ENCODE measurements around the gene SGSM2.

SGSM2 gene

GRCh38 chr17:2317796-2318195 lies 19.5 kb upstream of the SGSM2 start:
- no peak for TF ChIP-seq CTCF (IDR thresholded peaks at IDR 0.05; ENCODE audit: low read length)
- no peak for TF ChIP-seq EZH2phosphoT487 (IDR thresholded peaks at IDR 0.05; ENCODE audit: low read length)
- TF ChIP-seq EZH2 (optimal IDR thresholded peaks at IDR 0.05; ENCODE audit: low read depth, low read length), result no peak
- Histone ChIP-seq H3K9me2 (replicated peaks; ENCODE audit: insufficient read depth, low read length) (no peaks in the 10 kb centered on the region), H3K4me2 (ENCODE audit: low read depth, low read length) (no peak overlapping the region), H3K27ac (ENCODE audit: low read length) (no peak overlapping the region), H3K9me3 (replicated peaks; ENCODE audit: insufficient read depth, low read length) (no peaks in the 10 kb centered on the region), H3K4me3 (ENCODE audit: low read length) (no peak overlapping the region), H3K36me3 (replicated peaks; ENCODE audit: insufficient read depth, low read length) (peaks cover under 1% of the 10 kb centered on the region; the same call in 1 of the 2 replicates), H3K4me1 (ENCODE audit: low read length) (no peaks in the 10 kb centered on the region), H3K9ac (ENCODE audit: low read length) (no peak overlapping the region), H3F3A (ENCODE audit: insufficient read depth, low read length) (no peaks in the 10 kb centered on the region; the same call in 1 of the 2 replicates), H3K27me3 (replicated peaks; ENCODE audit: insufficient read depth, low read length) (no peaks in the 10 kb centered on the region), H4K20me1 (ENCODE audit: insufficient read depth, low read length) (no peaks in the 10 kb centered on the region), H2AFZ (ENCODE audit: low read length) (no peak overlapping the region), H3K79me2 (ENCODE audit: low read length) (no peaks in the 10 kb centered on the region)
- no peak for DNase-seq

- no peak overlapping the region for H3K27ac ChIP-seq (ENCODE audit: low read length)
- no peaks in the 10 kb centered on the region for H4K20me1 ChIP-seq (ENCODE audit: insufficient read depth, low read length)
- H3K4me2 ChIP-seq (ENCODE audit: low read depth, low read length), result no peak overlapping the region
- no peaks in the 10 kb centered on the region for H3K27me3 ChIP-seq (replicated peaks; ENCODE audit: insufficient read depth, low read length)
- H3K79me2 ChIP-seq (ENCODE audit: low read length), result no peaks in the 10 kb centered on the region
- H3F3A ChIP-seq (ENCODE audit: insufficient read depth, low read length), result no peaks in the 10 kb centered on the region; the same call in 1 of the 2 replicates
- peaks cover 11% of the 10 kb centered on the region for H3K36me3 ChIP-seq (replicated peaks; ENCODE audit: insufficient read depth, low read length)
- TF ChIP-seq EZH2 (optimal IDR thresholded peaks at IDR 0.05; ENCODE audit: low read depth, low read length) (no peak), CTCF (IDR thresholded peaks at IDR 0.05; ENCODE audit: low read length) (no peak), EZH2phosphoT487 (IDR thresholded peaks at IDR 0.05; ENCODE audit: low read length) (no peak)
- H3K4me1 ChIP-seq (ENCODE audit: low read length), result no peaks in the 10 kb centered on the region
- H3K9me3 ChIP-seq (replicated peaks; ENCODE audit: insufficient read depth, low read length), result no peaks in the 10 kb centered on the region
- no peak overlapping the region for H3K4me3 ChIP-seq (ENCODE audit: low read length)
- H2AFZ ChIP-seq (ENCODE audit: low read length), result no peak overlapping the region
- DNase-seq, result no peak
- H3K9ac ChIP-seq (ENCODE audit: low read length), result no peak overlapping the region
- H3K9me2 ChIP-seq (replicated peaks; ENCODE audit: insufficient read depth, low read length), result no peaks in the 10 kb centered on the region
Observed at GRCh38 chr17:2319051-2319450, 18.2 kb upstream of the SGSM2 start.

GRCh38 chr17:2321399-2321798 lies 15.9 kb upstream of the SGSM2 start:
- Histone ChIP-seq H3K4me3 (ENCODE audit: low read length) (no peak overlapping the region), H3K9me2 (replicated peaks; ENCODE audit: insufficient read depth, low read length) (no peaks in the 10 kb centered on the region), H3K27me3 (replicated peaks; ENCODE audit: insufficient read depth, low read length) (no peaks in the 10 kb centered on the region), H3K27ac (ENCODE audit: low read length) (no peak overlapping the region), H4K20me1 (ENCODE audit: insufficient read depth, low read length) (no peaks in the 10 kb centered on the region), H3K9me3 (replicated peaks; ENCODE audit: insufficient read depth, low read length) (no peaks in the 10 kb centered on the region), H3K4me2 (ENCODE audit: low read depth, low read length) (no peak overlapping the region), H3F3A (ENCODE audit: insufficient read depth, low read length) (no peaks in the 10 kb centered on the region; the same call in 1 of the 2 replicates), H3K9ac (ENCODE audit: low read length) (no peak overlapping the region), H3K4me1 (ENCODE audit: low read length) (no peaks in the 10 kb centered on the region), H2AFZ (ENCODE audit: low read length) (no peak overlapping the region), H3K36me3 (replicated peaks; ENCODE audit: insufficient read depth, low read length) (peaks cover 15% of the 10 kb centered on the region), H3K79me2 (ENCODE audit: low read length) (0 out of 2 replicates have a peak, but pooled peaks cover 2% of the 10 kb centered on the region)
- DNase-seq, result no peak
- TF ChIP-seq CTCF (IDR thresholded peaks at IDR 0.05; ENCODE audit: low read length) (no peak), EZH2 (optimal IDR thresholded peaks at IDR 0.05; ENCODE audit: low read depth, low read length) (no peak), EZH2phosphoT487 (IDR thresholded peaks at IDR 0.05; ENCODE audit: low read length) (no peak)
